GM12872 (cell line): ENCODE results near the gene AFAP1L2.

Experiments
- TF ChIP-seq, protein P1 (sequence below): IDR thresholded peaks from 3 replicates; pipeline ENCODE4 v1.5.1; 2011; ENCODE audit warnings: low read depth, mild to moderate bottlenecking, low read length, moderate library complexity; ENCODE audit not compliant: insufficient read depth

Gene AFAP1L2

GRCh38 chr10:114356751-114357514 lies 47.4 kb downstream of the AFAP1L2 start:
- TF ChIP-seq, protein P1, sequence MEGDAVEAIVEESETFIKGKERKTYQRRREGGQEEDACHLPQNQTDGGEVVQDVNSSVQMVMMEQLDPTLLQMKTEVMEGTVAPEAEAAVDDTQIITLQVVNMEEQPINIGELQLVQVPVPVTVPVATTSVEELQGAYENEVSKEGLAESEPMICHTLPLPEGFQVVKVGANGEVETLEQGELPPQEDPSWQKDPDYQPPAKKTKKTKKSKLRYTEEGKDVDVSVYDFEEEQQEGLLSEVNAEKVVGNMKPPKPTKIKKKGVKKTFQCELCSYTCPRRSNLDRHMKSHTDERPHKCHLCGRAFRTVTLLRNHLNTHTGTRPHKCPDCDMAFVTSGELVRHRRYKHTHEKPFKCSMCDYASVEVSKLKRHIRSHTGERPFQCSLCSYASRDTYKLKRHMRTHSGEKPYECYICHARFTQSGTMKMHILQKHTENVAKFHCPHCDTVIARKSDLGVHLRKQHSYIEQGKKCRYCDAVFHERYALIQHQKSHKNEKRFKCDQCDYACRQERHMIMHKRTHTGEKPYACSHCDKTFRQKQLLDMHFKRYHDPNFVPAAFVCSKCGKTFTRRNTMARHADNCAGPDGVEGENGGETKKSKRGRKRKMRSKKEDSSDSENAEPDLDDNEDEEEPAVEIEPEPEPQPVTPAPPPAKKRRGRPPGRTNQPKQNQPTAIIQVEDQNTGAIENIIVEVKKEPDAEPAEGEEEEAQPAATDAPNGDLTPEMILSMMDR, result no peak

DNA sequence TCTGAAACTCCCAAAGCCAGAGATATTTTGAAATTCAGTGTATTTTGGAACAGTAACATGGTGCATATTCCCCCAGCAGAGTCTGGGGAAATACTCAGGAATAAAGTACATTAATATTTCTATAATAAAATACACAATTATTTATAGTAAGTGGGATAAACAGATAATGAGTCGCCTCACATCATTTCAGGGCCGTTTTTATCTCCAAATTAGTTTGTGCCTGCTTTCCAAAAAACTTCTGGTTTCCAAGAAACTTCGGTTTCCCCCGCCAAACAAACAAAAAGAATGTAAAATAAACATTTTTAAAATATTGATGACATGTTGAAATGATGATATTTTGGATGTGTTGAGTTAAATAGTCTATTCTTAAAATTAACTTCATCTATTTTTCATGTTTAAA lies 48.2 kb downstream of the AFAP1L2 start:
- TF ChIP-seq, protein P1, result no peak

DNA sequence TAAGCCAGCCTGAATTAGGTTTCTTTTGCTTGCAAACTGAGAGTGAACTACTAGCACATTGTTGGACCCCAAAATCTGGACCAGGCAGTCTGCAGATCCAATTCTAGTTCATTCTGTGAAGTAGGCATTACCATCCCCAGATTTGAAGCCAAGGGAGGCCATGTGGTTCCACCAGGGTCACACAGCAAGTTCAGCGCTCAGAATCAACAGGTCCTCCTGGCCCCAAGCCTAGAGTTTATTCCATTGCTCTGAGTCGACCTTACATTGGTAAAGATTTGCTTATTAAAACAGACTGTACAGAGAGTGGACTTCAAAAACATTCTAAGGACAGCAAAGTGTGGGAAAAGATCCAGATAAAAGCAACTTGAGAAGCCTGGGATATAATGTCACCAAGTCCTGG lies 50.9 kb downstream of the AFAP1L2 start:
- TF ChIP-seq, protein P1, result no peak

DNA sequence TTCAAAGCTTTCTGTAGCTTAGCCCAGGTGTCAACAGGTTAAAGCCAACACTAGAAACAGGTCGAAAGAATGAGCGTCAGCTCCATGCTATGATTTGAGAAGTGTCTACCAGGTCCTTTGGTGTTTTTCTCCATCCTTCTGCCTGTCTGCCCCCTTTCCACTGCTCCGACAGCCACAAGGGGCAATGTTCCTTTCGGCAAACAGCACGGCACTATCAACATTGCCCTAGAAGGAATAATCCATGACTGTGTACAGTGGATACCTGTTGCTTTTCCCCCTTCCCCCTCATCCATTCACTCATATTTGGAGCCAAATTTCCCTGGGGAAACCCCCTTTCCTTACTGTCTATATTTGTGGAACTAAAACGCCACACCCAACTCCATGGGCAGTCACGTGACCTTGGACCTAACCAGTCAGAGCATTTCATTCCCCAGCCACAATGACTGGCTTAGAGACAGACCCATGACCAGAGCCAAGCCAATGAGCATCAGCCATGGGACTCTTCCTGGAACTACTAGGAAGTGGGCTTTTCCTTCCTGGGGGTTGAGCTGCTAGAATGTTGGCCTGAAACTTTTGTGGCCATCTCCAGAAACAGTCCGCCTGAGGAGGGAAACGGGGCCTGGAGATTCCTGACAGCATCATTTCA lies 51.5 kb downstream of the AFAP1L2 start:
- TF ChIP-seq, protein P1, result no peak

DNA sequence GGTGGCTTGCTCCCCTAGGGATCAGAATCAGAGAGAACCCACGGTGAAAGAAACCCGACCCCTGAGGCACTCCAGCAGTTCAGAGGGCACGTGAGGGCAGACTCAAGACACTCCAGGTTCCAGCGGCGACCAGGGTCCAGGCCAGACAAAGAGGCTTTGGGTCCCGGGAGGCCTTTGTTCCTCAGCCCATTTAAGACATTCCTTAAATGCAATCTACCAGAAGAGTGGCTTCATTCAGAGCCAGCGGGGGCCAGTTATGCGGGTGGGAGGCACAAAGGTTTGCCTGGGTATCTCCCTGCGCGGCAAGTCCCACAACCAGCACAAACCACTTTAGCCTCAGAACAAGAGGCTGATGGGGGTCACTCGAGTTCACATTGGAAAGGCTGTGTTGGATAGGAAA lies 53.6 kb downstream of the AFAP1L2 start:
- TF ChIP-seq, protein P1, result no peak

GRCh38 chr10:114349522-114350215 lies 54.6 kb downstream of the AFAP1L2 start:
- TF ChIP-seq, protein P1, result no peak

DNA sequence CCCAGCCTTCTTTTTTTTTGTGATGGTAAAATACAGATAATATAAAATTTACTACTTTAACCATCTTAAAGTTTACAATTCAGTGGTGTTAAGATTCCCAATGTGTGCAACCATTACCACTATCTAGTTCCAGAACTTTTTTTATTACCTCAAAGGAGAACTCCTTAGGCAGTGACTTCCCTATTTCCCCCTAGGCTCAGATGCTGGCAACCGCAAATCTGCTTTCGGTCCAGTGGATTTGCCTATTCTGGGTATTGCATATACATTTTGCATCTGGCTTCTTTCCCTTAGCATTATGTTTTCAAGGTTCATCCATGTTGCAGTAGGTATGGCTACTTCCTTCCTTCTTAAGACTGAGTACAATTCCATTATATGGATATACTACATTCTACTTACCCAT lies 56.5 kb downstream of the AFAP1L2 start:
- TF ChIP-seq, protein P1, result no peak
